Mucosa of descending colon (tissue), 3 donors: ENCODE measurements around the gene VARS2. TPM values are rescaled to one million over a fixed set of nuclear protein-coding genes. Genes with fewer than 3 reads are reported as not detected.
A peak's percentile ranks its signal among the peaks of the same experiment; 100 is the strongest.
"Not testable (repeated sequence)": the region's sequence is repeated elsewhere in the genome, so short reads cannot be mapped to it uniquely, and the experiment has no call there.

Source experiments
- ATAC-seq: fragments of 200-7000 bp; cut with Tn5 transposase; one replicate; pipeline ENCODE4 v1.9.1; 2020; ENCODE audit warnings: mild to moderate bottlenecking, moderate library complexity
- DNase-seq, 3 donors: peaks; one replicate each; pipeline ENCODE4 v3.0.0-alpha.2; 2020
- H3K36me3 ChIP-seq: fragments of 200-600 bp; one replicate; pipeline ENCODE4 v1.8.0; 2021; ENCODE audit warnings: low read depth, mild to moderate bottlenecking
- H3K4me1 ChIP-seq: fragments of 200-600 bp; one replicate; pipeline ENCODE4 v1.8.0; 2021; ENCODE audit warnings: low read depth, mild to moderate bottlenecking
- H3K4me3 ChIP-seq: fragments of 200-600 bp; one replicate; pipeline ENCODE4 v1.8.0; 2021; ENCODE audit warnings: mild to moderate bottlenecking
- H3K9me3 ChIP-seq: fragments of 200-600 bp; one replicate; pipeline ENCODE4 v1.8.0; 2021; ENCODE audit warnings: mild to moderate bottlenecking
- intact Hi-C, 2 donors: fragments of 100-400 bp; cut with DNase I in 1 of 2; cut with micrococcal nuclease in 1 of 2; formaldehyde crosslinking; loops; one replicate each; pipeline versions ENCODE4 v1.11.0 to v1.11.1; 2022; cut with DNase I, micrococcal nuclease
- total RNA-seq, 3 donors: library from RNA; stranded (reverse); fragmentation: NEBNext Ultra II Directional in 2 of 3; extraction: Animal tissue kit (Norgen Biotek cat#: 25700) in 2 of 3; gene quantifications; one replicate each; pipeline versions ENCODE4 v1.2.1 to v1.2.4, GENCODE V29; 2021 to 2023
- TF ChIP-seq, protein P1 (sequence below): fragments of 200-600 bp; IDR thresholded peaks from one replicate; pipeline ENCODE4 v1.8.0; 2022; ENCODE audit warnings: antibody characterized with exemption, mild to moderate bottlenecking
- donor health status: DM: no; HTN: no; CAD: no; lungs with moderate emphysema.
- donor health status: DM: no; HTN: no; CAD: no.
- donor health status: DM: no; HTN: yes; CAD: no.

VARS2 gene
- total RNA-seq, 3 donors from 2014 or later: 20.9 to 27.6 (median 27.3) TPM

DNA sequence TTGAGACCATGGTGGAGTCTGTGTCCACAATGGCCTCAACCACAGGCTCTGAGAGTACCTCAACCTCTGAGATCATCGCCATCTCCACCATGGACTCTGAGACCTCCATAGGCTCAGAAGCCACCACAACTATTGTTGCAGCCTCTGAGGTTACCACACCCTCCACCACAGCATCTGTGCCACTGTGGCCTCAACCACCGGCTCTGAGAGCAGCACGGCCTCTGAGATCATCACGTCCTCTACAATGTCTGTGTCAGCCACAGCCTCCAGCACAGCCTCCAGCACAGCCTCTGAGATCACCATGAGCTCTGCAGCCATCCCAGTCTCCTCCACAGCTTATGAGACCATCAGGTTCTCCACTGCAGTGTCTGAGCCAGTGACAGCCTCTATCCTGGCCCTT is 50.0 kb downstream of the VARS2 start:
- no peaks in the 10 kb centered on the region for H3K9me3 ChIP-seq
- TF ChIP-seq, protein P1, sequence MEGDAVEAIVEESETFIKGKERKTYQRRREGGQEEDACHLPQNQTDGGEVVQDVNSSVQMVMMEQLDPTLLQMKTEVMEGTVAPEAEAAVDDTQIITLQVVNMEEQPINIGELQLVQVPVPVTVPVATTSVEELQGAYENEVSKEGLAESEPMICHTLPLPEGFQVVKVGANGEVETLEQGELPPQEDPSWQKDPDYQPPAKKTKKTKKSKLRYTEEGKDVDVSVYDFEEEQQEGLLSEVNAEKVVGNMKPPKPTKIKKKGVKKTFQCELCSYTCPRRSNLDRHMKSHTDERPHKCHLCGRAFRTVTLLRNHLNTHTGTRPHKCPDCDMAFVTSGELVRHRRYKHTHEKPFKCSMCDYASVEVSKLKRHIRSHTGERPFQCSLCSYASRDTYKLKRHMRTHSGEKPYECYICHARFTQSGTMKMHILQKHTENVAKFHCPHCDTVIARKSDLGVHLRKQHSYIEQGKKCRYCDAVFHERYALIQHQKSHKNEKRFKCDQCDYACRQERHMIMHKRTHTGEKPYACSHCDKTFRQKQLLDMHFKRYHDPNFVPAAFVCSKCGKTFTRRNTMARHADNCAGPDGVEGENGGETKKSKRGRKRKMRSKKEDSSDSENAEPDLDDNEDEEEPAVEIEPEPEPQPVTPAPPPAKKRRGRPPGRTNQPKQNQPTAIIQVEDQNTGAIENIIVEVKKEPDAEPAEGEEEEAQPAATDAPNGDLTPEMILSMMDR: no peak
- ATAC-seq: no peak
- no peak for DNase-seq
- no peak overlapping the region for H3K4me3 ChIP-seq
- intact Hi-C loops: no loop called here
- no peaks in the 10 kb centered on the region for H3K4me1 ChIP-seq
- H3K36me3 ChIP-seq: no peaks in the 10 kb centered on the region

DNA sequence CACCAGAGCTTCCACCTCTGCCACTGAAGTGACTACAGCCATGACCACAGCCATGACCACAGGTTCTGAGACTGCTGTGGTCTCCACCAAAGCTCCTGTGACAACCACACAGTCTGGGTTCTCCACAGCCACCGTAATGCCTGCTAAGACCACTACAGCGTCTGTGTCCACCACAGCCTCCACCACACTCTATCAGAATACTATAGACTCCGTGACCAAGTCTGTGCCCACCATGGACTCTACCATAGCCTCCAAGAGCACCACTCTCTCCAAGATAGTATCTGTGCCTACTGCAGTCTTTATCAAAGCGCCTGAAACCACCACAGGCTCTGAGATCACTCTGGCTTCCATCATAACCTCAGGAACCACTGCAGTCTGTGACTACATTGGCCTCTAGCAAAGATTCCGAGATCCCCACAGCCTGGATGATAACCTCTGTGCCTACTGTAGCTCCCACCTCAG is 51.1 kb downstream of the VARS2 start:
- intact Hi-C loops: no loop called here
- ATAC-seq (no peak), DNase-seq (no peak)
- no peaks in the 10 kb centered on the region for H3K4me1 ChIP-seq
- H3K9me3 ChIP-seq: no peaks in the 10 kb centered on the region
- TF ChIP-seq, protein P1: no peak
- H3K4me3 ChIP-seq: no peak overlapping the region
- no peaks in the 10 kb centered on the region for H3K36me3 ChIP-seq

DNA sequence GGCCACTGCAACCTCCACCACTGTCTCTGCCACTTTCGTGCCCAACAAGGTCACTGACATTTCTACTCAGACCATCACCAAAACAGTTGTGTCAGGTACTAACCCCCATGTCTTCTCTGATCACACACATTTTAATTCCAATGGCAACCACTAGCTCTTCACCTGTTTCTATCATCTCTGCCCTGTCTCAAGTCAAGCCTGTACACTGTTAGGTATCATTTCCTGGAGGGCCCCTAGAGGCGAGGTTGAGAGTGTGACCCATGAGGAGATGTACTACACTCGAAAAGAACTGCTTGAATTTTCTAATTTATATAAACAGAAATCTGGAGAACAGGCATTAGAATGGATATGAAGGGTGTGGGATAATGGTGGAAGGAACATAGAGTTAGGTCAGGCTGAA is 52.1 kb downstream of the VARS2 start:
- H3K9me3 ChIP-seq: no peaks in the 10 kb centered on the region
- DNase-seq (no peak), ATAC-seq (no peak)
- no peak overlapping the region for H3K4me3 ChIP-seq
- TF ChIP-seq, protein P1: no peak
- no peaks in the 10 kb centered on the region for H3K36me3 ChIP-seq
- intact Hi-C loops: no loop called here
- no peaks in the 10 kb centered on the region for H3K4me1 ChIP-seq

DNA sequence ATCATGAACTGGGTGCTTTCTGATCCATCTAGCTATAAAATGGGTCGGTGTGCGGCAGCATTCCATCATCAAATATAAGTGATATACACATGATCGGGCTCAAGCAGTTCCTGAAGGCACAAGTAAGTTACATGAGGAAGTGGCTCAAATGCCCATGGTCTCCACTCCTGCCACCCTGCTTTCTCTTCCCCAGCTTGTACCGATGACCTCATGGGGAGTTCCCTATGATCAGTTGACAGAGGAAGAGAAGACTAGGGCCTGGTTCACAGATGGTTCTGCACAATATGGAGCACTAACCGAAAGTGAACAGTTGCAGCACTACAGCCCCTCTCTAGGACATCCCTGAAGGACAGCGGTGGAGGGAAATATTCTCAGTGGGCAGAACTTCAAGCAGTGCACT is 55.1 kb downstream of the VARS2 start:
- H3K4me3 ChIP-seq, ATAC-seq, H3K9me3 ChIP-seq, H3K4me1 ChIP-seq, intact Hi-C loops, H3K36me3 ChIP-seq: not testable (repeated sequence)
- peak in 1 of 3 donors; percentile 13 for DNase-seq

DNA sequence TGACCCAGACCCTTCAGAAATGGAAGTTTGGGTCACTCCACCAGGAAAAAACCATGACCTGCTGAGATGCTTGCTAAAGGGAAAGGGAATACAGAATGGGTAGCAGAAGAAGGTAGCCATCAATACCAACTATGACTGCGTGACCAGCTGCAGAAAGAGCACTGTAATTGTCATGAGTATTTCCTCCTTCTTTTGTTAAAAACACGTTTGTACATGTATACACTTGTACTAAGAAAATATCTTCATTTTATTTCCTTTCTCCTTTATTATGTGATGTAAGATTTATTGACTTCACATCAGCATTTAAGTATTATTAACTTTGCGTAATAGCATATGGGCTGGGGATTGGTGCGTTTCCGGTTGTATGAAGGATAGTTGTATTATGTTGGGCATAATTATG is 56.9 kb downstream of the VARS2 start:
- TF ChIP-seq, protein P1: no peak
- intact Hi-C loops: no loop called here
- H3K4me1 ChIP-seq: no peaks in the 10 kb centered on the region
- DNase-seq: no peak
- H3K36me3 ChIP-seq: no peaks in the 10 kb centered on the region
- no peaks in the 10 kb centered on the region for H3K9me3 ChIP-seq
- H3K4me3 ChIP-seq: no peak overlapping the region
- ATAC-seq: no peak

DNA sequence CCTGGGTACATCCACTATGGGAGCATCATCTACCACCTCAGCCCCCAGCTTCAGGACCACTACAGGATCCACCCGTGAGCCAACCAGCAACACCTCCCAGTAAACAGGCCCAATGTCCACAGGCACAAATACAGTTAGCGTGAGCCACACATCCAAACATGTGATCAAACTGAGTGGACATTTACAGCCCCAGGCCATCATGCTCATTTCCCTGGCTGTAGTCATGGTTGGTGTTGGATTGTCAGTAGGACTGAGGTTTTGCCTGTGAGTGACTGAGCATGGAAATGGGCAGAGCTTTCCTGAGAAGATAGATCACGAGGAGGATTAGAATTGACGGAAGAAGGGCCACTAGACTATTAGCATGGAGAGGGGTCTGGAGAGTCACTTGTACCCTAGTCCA is 58.8 kb downstream of the VARS2 start:
- no peaks in the 10 kb centered on the region for H3K9me3 ChIP-seq
- no peaks in the 10 kb centered on the region for H3K4me1 ChIP-seq
- no peak for ATAC-seq
- intact Hi-C loops: no loop called here
- no peaks in the 10 kb centered on the region for H3K36me3 ChIP-seq
- no peak for DNase-seq
- H3K4me3 ChIP-seq: no peak overlapping the region
- TF ChIP-seq, protein P1: no peak
